Measurements from ENCODE around the gene ERN1.
"Not testable (repeated sequence)": the region's sequence is repeated elsewhere in the genome, so short reads cannot be mapped to it uniquely, and the experiment has no call there.

ERN1 gene

DNA sequence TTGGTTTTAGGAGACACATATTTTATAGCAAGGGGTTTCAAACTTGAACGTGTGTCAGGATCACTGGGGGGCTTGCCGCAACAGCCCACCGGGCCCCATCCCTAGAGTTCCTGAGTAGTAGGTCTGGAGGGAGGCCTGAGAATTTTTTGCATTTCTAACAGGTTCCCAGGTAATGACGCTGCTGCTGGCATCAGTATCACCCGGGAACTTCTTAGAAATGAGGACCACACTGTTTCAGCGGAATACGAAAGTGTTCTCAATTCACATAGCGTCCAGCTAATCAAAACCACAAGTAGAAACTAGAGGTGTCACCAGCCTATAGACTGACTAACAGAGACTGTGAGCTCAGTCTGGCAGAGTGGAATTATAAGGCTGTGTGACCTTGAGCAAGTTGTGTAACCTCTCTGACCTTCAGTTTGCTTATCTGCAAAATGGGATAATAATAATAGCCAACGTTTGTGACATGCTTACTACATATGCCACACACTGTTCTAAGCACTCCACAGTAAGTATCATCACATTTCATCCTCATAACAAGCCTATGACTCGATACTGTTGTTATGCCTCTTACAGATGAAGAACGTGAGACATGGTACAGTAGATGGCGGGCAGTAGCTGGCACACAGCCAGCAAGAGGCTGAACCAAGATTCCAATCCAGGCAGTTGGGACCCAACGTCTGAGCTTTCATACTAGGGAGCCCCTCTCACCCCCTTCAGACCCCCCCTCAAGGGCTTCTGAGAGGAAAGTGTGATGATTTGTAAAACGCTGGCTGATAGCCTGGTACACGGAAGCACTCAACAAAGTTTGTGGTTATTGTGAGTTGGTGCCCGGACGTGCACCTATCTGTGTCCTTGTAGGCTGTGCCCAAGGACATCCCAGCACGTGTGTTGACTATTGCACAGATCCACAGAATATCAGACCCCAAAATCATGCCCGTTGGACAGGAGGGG, 104.9 kb downstream of the ERN1 start:
- DNase-seq (ENCODE audit: low read depth), result no peak

DNA sequence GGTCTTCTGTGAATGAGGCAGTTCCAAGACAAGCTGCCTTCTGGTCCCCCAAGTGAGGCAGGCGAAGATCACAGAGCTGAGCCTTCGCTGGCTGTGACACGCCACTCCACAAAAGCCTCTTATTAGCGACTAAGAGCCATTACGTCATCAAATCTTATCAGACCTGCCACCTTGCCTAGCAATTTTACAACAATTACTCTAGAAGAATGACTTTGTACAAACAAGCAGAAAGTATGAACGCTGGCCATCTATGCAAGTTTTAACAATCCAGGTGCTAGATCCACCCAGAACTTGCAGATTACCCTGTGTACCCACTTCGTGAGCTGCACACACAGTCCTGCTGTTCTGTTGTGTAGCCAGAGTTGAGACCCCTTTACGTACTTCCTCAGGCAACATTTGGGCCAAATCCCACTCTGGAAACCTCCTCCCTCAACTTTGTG, 105.7 kb downstream of the ERN1 start:
- no peak for DNase-seq (ENCODE audit: low read depth)

DNA sequence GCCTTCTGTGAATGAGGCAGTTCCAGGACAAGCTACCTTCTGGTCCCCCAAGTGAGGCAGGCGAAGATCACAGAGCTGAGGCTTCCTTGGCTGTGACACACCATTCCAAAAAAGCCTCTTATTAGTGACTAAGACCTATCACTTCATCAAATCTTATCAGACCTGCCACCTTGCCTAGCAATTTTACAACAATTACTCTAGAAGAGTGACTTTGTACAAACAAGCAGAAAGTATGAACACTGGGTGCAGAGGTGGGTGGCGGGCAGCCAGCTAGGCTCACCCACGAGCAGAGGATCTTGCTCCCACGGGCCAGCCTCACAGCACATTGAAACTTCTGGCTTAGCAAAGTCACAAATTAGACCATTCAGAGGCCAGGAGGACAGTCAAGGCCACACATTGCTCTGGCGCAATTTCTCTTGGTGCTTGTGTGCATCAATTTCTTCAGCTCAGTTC, 107.3 kb downstream of the ERN1 start:
- DNase-seq (ENCODE audit: low read depth), result no peak

DNA sequence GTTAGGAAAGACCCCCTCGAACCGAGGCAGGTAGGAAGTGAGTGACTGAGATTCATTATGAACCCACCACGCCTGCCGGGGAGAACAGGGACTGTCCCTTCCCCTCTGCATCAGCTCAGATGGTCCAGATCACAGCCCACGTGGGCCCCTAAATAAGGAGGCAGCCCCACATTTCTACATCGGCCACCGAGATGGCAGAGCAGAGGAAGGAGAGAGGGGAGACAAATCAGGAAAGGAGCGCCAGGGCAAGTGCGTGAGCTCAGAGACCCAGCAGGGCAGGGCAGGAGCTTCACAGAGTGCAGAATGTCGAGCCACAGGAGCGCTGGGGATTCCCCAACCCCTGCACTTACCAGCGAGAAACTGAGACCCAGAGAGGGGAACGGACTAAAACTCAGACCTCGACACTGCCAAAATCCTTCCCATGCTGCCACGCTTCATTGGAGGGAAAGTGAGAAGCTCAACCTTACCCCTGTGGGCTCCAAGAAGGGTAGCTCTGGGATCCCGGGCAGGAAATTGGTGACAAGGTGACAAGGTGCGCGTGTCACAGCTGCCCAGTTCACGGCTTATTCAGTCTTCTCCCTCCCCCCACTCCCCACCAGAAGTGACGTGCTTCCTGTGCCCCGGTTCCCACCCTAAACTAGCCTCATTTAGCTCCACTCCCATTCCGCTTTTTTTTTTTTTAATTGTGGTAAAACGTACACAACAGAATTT, 109.7 kb downstream of the ERN1 start, which contains the start of gene ICAM2:
Gene ICAM2 (minus strand): TSS at position 578 of the 711 bp plus-strand sequence. CDS start 13,942 bp downstream, outside the sequence.
- DNase-seq (ENCODE audit: low read depth), result no peak

DNA sequence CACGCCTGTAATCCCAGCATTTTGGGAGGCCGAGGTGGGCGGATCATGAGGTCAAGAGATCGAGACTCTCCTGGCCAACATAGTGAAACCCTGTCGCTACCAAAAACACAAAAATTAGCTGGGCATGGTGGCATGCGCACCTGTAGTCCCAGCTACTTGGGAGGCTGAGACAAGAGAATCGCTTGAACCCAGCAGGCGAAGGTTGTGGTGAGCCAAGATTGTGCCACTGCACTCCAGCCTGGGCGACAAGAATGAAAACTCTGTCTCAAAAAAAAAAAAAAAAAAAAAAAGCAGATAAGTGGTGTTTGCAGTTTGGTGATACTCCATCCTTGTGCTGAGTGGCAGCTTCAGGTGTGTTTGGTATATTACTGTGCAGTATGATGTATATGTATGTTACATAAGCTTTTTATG, 110.4 kb downstream of the ERN1 start:
- DNase-seq (ENCODE audit: low read depth), result not testable (repeated sequence)

DNA sequence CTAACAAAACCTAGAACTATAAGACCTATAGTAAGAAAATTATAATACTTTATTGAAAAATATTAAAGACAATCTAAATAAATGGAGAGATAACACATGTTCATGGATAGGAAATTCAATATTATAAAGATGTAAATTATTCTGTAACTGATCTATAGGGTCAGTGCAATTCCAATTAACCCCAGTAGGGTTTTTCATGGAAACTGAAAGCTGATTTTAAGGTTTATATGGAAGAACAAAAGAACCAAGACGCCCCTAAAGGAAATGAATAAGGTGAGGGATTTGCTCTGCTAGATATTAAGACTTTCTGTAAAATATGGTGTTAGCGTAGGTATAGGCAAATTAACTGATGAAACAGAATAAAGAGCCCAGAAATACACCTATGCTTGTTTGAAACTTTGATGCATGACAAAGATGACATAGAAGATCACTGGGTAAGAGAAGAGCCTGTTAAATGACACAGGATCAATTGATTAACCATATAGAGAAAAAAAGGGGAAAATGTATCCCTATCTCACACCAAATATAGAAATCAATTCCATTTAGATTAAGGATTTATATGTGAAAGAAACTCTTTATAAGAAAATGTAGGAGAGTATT, 112.5 kb downstream of the ERN1 start:
- DNase-seq (ENCODE audit: low read depth), result no peak

DNA sequence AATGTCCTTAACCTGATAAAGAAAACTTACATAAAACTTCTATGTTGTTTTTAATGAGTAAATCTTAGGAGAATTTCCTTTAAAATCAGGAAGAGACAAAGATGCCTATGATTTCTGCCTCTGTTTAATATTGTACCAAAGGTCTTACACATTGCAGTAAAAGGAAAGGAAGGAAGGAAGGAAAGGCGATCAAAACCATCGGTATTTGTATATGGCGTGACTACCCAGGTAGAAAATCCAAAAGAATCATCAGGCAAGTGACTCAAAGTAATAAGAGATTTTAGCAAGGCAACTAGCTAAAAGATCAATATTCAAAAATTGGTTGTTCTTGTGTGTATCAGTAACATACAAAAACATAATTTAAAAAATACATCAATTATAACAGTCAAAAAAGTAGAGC, 113.0 kb downstream of the ERN1 start:
- no peak for DNase-seq (ENCODE audit: low read depth)

DNA sequence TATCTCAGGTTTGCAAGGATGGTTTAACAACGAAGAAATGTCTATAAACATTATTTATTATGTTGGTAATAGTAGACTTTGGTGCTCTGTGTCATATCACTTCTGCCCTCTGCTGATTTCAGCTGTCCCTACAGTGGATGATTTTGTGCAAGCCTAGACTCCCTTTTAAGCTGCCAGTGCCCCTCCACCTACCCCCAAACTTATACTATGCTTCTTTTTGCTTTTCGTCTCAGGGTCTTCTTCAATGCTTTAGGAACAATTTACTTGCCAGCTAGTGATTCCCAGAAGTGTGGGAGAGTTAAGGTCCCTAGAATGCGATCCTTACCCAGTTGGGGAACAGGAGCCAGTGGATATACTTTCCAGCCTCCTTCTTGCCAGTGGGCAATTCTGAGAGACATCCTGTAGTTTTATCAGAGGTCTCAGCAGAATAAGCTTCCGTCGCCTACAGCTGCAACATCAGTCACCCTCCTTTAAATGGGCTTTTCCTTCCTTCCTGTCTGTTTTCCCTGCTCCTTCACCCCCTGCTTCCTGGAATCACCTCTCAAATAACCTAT, 113.6 kb downstream of the ERN1 start:
- no peak for DNase-seq (ENCODE audit: low read depth)

DNA sequence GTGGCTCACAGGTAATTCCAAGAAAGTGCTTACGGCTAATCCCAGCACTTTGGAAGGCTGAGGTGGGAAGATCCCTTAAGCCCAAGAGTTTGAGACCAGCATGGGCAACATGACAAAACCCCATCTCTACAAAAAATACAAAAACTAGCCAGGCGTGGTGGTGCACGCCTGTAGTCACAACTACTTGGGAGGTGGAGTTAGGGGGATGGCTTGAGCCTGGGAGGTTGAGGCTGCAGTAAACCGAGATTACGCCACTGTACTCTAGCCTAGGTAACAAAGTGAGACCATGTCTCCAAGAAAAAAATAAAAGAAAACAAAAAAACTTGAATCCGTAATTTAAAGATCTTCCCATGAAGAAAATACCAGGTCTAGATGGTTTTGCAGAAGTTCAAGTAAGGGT, 114.5 kb downstream of the ERN1 start:
- DNase-seq (ENCODE audit: low read depth), result no peak

DNA sequence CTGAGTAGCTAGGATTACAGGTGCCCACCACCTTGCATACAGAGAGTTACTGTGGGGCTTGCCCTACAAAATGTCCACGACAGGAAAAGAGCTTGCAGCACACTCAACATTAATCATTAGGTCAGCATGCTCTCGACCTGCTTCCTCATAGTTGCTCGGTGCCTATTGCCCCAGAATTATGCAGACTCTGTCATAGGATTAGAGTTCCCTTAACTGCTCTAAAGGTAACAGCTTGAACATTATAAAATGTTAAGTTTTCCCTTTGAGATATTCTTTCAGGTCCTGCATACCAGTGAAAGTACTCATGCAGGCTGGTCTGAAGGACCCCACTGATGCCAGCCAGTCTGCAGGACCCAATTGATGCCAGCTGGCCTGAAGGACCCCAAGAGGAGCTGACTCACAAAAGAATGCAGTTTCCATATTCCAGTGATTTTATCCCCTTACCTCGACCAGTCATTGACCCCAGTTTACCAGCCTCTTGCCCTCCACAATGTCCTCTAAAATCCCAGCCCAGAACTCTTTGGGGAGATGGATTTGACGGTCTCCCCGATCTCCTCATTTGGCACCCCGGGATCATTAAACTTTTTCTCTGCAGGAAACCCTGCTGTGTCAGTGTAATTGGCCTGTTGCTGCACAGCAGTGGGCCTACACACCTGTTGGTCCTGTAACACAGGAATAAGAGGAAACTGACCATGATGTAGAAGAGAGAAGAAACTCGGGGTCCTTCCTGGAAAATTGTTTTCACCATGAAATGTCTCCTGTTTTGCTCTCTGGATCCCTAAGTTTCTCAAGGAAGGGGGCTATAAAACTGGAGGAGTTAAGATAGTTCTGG, 120.2 kb downstream of the ERN1 start:
- DNase-seq (ENCODE audit: low read depth), result no peak

DNA sequence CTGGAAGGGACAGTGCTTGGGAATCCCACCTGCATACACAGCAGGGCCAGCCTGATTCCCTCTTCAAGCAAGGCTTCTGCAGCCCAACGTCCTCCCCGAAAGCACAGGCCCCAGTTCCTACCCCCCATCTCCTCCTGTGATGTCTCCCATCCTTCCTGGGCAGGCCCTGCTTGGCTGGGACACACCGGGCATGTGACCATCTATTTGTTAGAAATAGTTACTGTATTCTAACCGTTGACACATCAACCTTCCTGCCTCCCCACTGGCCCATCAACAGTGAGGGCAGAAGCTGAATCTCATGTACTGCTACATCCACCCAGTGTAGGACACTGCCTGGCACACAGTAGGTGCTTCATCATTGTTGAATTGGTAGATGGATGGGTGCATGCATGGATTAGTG, 121.1 kb downstream of the ERN1 start:
- DNase-seq (ENCODE audit: low read depth), result no peak

DNA sequence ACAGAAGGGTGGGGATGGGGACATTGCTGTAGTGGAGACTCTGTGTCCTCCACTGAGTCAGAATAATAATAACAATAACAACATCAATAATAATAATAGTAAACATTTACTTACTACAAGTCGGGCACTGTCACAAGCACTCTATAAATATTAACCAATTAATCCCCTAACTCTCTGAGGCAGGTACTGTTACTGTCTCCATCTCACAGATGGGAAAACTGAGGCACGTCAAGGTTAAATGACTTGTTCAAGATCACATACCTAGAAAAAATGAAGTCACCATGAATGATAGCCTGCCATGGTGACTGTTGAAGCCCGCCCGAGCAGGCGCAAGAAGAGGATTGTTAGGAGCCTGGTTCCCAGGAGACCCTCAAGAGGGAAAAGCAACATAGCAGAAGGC, 121.6 kb downstream of the ERN1 start:
- no peak for DNase-seq (ENCODE audit: low read depth)

DNA sequence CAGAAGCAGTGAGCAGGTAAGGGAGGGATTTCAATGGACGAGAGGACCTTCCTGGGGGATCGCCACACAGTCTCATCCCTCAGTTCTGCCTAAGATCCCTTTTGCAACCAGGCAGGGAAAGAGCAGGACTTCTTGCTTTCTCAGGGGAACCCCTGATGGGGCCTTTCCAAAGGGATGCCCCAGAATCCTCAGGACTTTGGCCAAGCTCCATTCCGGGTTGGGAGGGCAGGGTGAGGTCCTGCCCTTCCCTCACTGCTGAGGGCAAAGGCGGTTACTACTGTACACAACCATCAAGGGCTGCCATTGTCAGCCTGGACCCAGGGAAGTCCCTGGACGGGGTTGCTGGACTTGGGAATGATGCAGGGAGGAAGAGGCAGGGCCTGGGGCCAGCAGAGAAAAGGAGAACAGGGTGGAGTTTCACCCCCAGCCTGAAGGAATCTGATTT, 122.1 kb downstream of the ERN1 start:
- DNase-seq (ENCODE audit: low read depth), result no peak

DNA sequence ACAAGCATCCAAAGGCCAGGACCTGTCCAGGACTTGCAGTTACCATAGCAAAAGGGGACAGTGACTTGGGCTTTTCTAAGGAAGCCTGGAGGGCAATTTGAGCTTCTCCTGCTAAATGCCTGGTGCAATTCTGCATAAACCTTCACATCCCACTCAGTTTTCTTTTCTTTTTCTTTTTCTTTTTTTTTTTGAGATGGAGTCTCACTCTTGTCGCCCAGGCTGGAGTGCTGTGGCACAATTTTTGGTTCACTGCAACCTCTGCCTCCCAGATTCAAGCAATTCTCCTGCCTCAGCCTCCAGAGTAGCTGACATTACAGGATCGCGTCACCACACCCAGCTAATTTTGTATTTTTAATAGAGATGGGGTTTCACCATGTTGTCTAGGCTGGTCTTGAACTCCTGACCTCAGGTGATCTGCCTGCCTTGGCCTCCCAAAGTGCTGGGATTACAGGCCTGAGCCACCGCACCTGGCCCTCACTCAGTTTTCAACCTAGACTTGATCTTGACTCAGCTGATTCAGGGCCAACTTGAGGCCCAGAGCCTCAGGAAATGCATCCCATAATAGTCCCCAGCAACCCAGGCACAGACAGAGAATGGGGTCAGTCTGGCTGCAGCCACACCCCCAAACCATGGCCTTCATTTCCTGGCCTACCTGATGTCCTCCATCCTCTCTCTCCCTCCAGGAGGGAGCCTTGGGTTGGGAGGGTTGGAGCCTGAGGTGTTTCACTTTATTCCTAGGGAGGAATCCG, 122.7 kb downstream of the ERN1 start:
- not testable (repeated sequence) for DNase-seq (ENCODE audit: low read depth)

DNA sequence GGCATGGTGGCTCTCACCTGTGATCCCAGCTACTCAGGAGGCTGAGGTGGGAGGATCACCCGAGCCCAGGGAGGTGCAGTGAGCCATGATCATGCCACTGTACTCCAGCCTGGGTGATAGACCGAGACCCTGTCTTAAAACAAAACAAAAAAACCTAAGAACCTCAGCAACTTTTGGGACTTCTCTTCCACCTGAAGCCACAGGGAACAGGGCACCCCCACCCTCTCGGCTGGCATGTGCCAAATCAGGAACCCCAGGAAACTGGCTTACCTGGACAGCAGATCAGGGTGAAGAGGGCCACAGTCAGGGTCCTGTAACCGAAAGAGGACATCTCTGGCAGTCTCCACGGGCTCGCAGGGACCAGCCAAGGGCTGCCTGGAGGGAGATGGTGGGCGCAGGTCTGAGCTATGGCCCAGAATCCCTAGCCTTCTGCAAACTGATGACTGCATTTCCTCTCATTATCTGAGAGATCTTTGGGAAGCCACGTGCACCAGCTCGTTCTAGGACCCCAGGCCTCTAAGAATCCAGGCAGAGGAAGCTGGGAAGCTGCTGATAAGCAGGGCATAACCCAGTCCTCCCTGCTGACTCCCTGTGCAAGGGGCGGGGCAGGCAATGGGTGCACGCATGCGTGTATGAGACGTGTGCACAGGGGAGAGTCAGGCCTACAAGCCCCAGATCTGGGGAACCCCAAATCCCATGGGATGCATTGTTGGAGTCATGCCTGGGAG, 123.4 kb downstream of the ERN1 start:
- no peak for DNase-seq (ENCODE audit: low read depth)

DNA sequence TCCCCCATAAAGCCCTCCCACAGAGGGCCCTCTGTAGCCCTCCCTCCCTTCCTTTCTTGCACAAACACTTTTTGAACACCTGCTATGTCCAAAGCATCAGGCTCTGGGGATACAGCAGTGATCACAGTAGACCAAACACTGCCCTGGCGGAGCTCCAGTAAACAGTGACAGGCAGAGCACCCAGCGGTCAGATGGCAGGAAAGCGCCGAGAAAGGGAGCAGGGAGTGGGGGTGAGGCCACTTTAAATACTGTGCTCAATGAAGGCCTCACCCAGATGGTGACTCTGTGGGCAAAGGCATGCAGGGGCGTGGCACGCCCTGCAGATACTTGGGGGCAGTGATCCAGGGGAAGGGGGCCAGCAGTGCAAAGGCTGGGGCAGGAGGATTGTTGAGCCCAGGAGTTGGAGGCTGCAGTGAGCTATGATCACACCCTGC, 124.2 kb downstream of the ERN1 start:
- no peak for DNase-seq (ENCODE audit: low read depth)

DNA sequence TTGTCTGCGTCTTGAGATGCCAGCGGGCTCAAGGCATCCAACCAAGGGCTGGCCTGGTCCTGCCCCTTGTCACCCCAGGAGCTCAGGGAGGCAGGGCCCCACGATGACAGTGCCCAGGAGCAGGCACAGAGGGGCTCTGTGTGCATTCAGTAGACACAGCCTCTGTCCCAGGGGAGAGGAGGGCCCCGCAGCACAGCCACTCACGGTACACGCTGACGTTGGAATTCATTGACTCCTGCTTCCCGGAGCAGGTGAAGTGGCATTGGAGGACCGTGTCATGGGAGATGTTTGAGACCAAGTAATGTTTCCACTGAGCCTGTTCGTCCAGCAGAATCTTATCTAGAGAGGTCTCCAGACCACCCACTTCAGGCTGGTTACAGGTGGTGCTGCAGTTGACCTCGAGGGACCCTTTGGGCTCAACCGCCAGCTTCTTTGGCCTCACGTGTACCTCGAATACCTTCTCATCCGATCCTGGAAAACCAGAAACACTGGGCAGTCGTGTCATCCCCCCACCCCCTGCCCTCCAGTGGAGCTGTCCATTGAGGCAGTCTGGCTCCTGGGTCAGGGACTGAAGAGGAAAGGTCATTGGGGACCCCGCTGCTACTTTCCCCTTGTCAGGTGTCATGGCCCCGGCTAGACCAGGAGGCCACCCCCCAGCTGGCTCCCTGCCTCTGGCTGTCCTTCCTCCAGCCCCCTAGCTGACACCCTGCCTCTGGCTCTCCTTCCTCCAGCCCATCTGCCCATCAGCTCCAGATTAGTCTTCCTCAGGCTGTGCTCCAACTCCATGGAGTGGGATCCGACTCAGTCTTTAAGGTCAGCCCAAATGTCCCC, 124.8 kb downstream of the ERN1 start:
- no peak for DNase-seq (ENCODE audit: low read depth)

DNA sequence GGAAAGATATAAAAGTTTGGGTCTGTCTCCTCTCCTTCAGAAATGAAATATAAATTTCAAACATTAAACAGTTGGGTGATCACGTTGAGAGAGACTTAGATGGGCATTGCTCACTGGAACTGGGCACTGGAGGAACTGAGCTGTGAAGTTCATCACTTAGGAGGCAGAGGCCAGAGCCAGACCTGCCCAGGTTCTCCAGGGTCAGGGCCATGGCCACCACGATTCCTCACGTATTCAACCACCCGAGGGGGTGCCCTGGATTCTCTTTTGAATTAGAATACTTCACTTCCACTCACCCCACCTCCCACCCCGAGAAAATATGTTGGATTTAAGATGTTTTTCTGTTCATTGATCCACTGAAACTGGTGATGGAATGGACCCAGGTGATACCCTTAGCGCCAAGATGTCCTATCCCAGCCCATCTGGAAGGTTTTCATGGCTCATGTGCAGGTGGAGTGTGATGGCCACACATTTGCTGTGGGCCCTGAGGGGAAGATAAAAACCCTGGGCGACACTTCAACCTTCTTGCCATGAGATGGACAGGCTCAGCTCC, 125.7 kb downstream of the ERN1 start:
- DNase-seq (ENCODE audit: low read depth), result no peak

Measured in non-pigmented ciliary epithelial cell (primary cell).